Measurements from ENCODE around the gene FAM13C. TPM values are rescaled to one million over a fixed set of nuclear protein-coding genes. Genes with fewer than 3 reads are reported as not detected.

The FAM13C gene
- total RNA-seq, 1 donor from 2014 or later, result 12.8 TPM

- H3K9me3 ChIP-seq, result no peaks in the 10 kb centered on the region
- no peak for DNase-seq (ENCODE audit: extremely low spot score in 2 of 2)
- TF ChIP-seq POLR2A (IDR thresholded peaks at IDR 0.05) (no peak), POLR2AphosphoS5 (IDR thresholded peaks at IDR 0.05; ENCODE audit: insufficient read depth in 1 of 2, low read depth in 1 of 2) (no peak), CTCF (IDR thresholded peaks at IDR 0.05) (no peak)
These were observed 93.9 kb downstream of the FAM13C start for GRCh38 chr10:59268460-59268859.

GRCh38 chr10:59266321-59266720 lies 96.0 kb downstream of the FAM13C start:
- H3K4me3 ChIP-seq, result no peak overlapping the region
- no peaks in the 10 kb centered on the region for H3K9me3 ChIP-seq
- H3K27me3 ChIP-seq, result no peaks in the 10 kb centered on the region
- no peaks in the 10 kb centered on the region for H3K4me1 ChIP-seq
- DNase-seq (ENCODE audit: extremely low spot score in 2 of 2), result no peak
- no peak overlapping the region for H3K27ac ChIP-seq
- intact Hi-C loops (cut with DNase I), result no loop called here
- H3K36me3 ChIP-seq, result peaks cover 0 to 31% of the 10 kb centered on the region in 2 donors
- TF ChIP-seq POLR2A (IDR thresholded peaks at IDR 0.05), result no peak
- no peak for TF ChIP-seq POLR2AphosphoS5 (IDR thresholded peaks at IDR 0.05; ENCODE audit: insufficient read depth in 1 of 2, low read depth in 1 of 2)
- no peak for TF ChIP-seq CTCF (IDR thresholded peaks at IDR 0.05)

More at GRCh38 chr10:59268460-59268859, 93.9 kb downstream of the FAM13C start:
- intact Hi-C loops (cut with DNase I), result no loop called here
- Histone ChIP-seq H3K27ac (no peak overlapping the region), H3K4me1 (no peaks in the 10 kb centered on the region), H3K36me3 (peaks cover 0 to 27% of the 10 kb centered on the region in 2 donors), H3K4me3 (no peak overlapping the region), H3K27me3 (no peaks in the 10 kb centered on the region)

GRCh38 chr10:59265141-59265540 lies 97.2 kb downstream of the FAM13C start:
- no peak for TF ChIP-seq CTCF (IDR thresholded peaks at IDR 0.05)
- no peak for TF ChIP-seq POLR2AphosphoS5 (IDR thresholded peaks at IDR 0.05; ENCODE audit: insufficient read depth in 1 of 2, low read depth in 1 of 2)
- TF ChIP-seq POLR2A (IDR thresholded peaks at IDR 0.05), result no peak
- Histone ChIP-seq H3K4me3 (no peak overlapping the region), H3K36me3 (peaks cover 0 to 31% of the 10 kb centered on the region in 2 donors), H3K27ac (no peak overlapping the region), H3K4me1 (no peaks in the 10 kb centered on the region), H3K27me3 (no peaks in the 10 kb centered on the region), H3K9me3 (no peaks in the 10 kb centered on the region)
- intact Hi-C loops (cut with DNase I), result no loop called here
- no peak for DNase-seq (ENCODE audit: extremely low spot score in 2 of 2)

- no peaks in the 10 kb centered on the region for H3K4me1 ChIP-seq
- no peak overlapping the region for H3K27ac ChIP-seq
- no peaks in the 10 kb centered on the region for H3K9me3 ChIP-seq
- TF ChIP-seq POLR2AphosphoS5 (IDR thresholded peaks at IDR 0.05; ENCODE audit: insufficient read depth in 1 of 2, low read depth in 1 of 2) (no peak), POLR2A (IDR thresholded peaks at IDR 0.05) (no peak), CTCF (IDR thresholded peaks at IDR 0.05) (no peak)
- H3K4me3 ChIP-seq, result no peak overlapping the region
- H3K27me3 ChIP-seq, result no peaks in the 10 kb centered on the region
- H3K36me3 ChIP-seq, result peaks cover 0 to 4% of the 10 kb centered on the region in 2 donors
- DNase-seq (ENCODE audit: extremely low spot score in 2 of 2), result no peak
- intact Hi-C loops (cut with DNase I), result no loop called here
These were observed 103.5 kb downstream of the FAM13C start for GRCh38 chr10:59258890-59259289.

GRCh38 chr10:59257224-59257623 lies 105.1 kb downstream of the FAM13C start:
- Histone ChIP-seq H3K9me3 (no peaks in the 10 kb centered on the region), H3K4me3 (no peak overlapping the region), H3K27me3 (no peaks in the 10 kb centered on the region), H3K36me3 (peaks cover 0 to 13% of the 10 kb centered on the region in 2 donors), H3K27ac (no peak overlapping the region), H3K4me1 (no peaks in the 10 kb centered on the region)
- no peak for DNase-seq (ENCODE audit: extremely low spot score in 2 of 2)
- TF ChIP-seq CTCF (IDR thresholded peaks at IDR 0.05) (no peak), POLR2AphosphoS5 (IDR thresholded peaks at IDR 0.05; ENCODE audit: insufficient read depth in 1 of 2, low read depth in 1 of 2) (no peak), POLR2A (IDR thresholded peaks at IDR 0.05) (no peak)
- intact Hi-C loops (cut with DNase I), result no loop called here

Data from vagina (tissue), 2 donors.